HG03139 (cell line): ENCODE measurements around the gene TCP11.

Experiments used
- ATAC-seq: cut with Tn5 transposase; IDR thresholded peaks from one replicate; pipeline ENCODE4 v1.9.1; 2021; ENCODE audit not compliant: unreplicated experiment

TCP11 gene

GRCh38 chr6:35141007-35141655, at the start of gene TCP11:
TSS of gene TCP11 (minus strand) at chr6:35141339. CDS start at chr6:35140870, 469 bp downstream.
- ATAC-seq = no peak

- ATAC-seq = no peak
Observed at GRCh38 chr6:35190306-35190705, 49.2 kb upstream of the TCP11 start.

DNA sequence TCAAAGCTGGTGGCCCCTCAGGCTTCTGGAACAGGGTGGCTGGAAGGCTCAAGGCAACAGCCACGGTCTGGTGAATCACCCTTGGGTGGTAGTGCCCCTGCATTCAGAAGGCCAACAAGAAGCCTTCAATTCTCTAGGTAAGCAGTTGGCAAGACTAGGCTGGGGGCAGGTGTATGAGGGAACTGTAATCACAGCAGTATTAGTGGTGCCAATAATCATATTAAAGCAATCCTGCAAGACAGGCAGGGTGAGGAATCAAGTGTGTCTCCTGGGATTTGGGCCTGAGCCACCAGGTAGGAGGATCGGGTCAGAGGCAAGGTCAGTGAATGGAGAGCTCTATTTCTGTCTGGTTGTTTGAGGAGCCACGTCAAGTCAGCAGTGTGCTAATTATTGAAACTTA, 47.7 kb upstream of the TCP11 start:
- ATAC-seq = no peak

DNA sequence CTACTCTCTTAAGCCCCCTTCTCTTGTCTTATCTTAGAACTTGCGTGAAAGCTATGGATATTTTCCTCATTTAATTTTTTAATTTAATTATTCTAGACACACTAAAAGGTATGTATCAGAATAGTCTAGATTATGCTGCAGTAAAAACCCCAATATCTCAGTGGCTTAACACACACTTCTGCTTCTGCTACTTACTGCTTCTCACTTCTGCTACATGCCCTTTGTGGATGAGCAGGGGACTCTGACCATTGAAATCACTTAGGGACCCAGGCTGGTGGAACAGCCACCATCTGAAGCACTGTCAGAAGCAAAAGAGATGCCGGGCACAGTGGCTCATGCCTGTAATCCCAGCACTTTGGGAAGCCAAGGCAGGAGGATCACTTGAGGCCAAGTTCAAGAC, 45.4 kb upstream of the TCP11 start:
- no peak for ATAC-seq

- no peak for ATAC-seq
Observed at GRCh38 chr6:35185971-35186370, 44.8 kb upstream of the TCP11 start.

GRCh38 chr6:35185302-35185681, 44.2 kb upstream of the TCP11 start:
- ATAC-seq = no peak

GRCh38 chr6:35184580-35185301, 43.6 kb upstream of the TCP11 start:
- ATAC-seq = no peak

DNA sequence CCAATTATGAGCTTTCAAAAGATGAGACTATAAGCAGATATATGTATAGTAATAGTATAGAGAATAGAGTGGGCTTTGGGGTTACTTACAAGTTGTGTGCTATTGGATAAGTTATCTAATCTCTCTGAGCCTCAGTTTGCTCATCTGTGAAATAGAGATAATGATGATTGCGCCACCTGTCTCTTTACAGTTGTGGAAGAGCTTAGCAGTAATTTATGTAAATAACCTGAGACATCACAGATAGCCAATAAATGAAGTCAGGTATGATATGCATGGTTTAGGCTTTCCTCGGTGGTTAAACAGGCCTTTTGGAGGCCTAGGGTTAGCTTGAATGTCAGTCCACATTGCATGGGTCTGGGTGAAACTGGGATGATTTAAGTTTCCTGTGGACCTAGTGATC, 42.8 kb upstream of the TCP11 start:
- no peak for ATAC-seq

GRCh38 chr6:35183281-35183680, 42.1 kb upstream of the TCP11 start:
- no peak for ATAC-seq

GRCh38 chr6:35181933-35182612, 40.9 kb upstream of the TCP11 start:
- no peak for ATAC-seq

DNA sequence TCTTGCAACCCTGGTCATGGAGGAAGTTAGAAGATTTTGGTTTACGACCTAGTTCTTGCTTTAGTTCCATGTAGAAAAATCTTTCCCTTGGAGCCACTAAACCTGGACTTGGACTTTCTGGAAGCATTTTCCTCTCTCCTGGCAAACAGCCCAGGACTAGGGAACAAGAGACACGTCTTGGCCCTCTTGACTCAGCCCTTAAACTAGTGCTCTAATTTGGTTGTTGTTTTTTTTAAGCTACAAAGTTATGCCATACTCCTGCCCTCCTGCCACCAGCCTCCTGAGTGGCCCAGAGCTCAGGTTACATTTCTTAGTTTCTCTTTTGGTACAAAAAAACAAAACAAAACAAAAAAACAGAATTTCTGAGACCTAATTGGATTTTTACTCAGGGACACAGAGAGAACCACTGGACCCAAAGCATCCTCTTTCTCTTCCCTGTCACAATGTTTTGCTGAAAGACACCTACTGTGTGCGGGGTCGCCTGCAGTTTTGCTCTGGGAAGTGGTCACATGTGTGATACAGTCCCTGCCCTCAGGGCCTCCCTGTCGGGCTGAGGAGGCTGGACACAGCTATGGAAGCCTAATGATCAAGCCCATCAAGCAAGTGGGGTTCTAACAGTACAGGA, 40.3 kb upstream of the TCP11 start:
- no peak for ATAC-seq

DNA sequence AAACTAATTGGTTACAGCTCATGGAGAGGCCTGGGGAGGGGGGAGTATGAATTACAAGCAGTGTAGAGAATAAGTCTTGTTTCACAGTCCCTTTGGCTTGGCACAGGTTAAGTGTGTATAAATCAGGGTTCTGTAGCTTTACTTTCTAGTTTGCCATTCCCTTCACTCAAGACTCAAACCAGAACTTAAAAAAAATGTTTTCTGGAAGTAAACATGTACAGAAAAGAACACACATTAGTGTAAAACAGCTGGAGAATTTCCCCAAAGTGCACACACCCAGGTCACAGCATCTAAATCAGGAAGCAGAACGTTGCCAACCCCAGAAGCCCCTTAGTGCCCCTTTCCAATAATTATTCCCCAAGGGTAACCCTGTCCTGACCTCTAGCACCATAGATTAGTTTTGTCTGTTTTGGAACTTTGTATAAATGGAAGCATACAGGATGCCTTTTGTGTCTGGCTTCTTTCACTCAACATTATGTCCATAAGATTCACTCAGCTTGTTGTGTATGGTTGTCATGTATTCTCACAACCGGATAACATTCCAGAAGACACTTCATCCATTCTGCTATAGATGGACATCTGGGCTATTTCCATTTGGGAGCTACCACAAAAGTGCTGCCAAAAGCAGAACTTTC, 38.9 kb upstream of the TCP11 start:
- no peak for ATAC-seq

DNA sequence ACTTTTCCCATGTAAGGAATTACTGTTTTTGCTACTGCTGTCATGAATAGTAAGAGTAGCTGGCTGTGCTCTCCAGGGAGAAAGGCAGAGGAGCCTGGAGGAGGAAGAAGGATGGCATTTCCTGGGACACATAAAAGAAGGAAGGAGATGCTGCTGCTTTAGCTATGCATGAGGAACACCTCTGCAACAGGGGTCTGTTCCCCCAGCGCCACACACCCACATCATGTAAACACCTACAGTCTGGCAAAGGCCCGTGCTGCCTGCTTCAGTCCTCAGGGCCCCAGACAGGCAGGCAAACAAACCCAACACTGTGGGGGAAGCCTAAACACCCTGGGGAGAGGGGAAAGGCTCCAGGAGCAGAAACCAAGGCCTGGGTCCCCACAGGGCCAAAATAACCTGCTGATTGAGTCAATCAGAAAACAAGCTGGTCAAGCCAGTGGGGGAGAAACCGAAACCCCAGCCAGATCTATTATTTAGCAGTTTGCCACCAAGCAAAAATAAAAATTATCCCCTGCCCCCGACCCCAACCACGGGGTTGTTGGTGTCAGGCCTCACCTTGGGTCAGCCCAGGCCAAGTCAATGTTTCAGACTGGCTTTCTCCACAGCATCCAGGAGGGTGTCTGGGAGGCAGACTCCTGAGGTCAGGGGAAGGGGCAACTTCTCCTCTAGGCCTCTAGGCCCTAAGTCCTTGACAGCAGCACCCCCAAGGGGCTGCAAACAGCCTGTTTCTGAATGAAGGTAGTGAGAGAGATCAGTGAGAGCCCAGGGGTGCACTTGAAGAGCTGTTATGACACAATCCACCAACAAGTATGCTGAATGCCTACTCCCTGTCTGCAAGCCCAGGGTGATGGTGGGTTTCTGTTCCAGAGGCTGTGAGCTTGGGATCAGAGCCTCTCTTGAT, 38.0 kb upstream of the TCP11 start:
- no peak for ATAC-seq

DNA sequence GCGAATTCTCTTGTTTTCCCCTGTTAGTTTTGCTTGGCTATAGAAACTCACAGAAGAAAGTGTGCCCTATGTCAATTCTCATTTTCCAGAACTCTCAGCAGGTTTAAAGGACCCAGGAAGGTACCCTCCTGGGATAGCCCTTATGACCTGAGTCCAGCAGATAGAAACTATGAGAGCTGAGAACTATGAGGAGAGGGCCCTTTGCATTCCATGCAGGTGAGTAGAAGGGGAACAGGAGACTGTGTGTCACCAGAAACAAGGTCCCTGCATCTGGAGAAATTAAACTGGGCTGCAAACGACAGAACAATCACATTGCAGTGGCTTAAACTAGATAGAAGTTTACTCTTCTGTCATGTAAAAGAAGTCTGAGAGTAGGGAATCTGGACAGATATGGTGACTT, 36.9 kb upstream of the TCP11 start:
- ATAC-seq = no peak

- ATAC-seq = no peak
Observed at GRCh38 chr6:35177596-35177995, 36.5 kb upstream of the TCP11 start.

DNA sequence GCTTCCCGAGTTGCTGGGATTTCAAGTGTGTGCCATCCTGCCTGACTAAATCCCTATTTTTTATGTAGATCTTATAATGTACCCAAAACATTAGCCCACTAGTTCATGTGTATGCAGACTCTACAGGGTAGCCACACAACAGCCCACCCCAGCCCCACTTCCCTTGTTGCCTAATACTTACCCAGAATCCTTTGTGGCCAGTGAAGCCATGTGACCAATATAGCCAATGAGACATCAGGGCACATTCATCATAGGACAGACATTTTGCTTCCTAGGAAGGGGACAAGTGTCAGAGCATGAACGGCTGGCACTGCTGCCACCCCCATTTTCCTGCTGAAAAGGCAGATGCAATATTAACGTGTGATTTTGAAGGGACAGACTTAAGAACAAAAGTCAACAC, 36.0 kb upstream of the TCP11 start:
- ATAC-seq = no peak

DNA sequence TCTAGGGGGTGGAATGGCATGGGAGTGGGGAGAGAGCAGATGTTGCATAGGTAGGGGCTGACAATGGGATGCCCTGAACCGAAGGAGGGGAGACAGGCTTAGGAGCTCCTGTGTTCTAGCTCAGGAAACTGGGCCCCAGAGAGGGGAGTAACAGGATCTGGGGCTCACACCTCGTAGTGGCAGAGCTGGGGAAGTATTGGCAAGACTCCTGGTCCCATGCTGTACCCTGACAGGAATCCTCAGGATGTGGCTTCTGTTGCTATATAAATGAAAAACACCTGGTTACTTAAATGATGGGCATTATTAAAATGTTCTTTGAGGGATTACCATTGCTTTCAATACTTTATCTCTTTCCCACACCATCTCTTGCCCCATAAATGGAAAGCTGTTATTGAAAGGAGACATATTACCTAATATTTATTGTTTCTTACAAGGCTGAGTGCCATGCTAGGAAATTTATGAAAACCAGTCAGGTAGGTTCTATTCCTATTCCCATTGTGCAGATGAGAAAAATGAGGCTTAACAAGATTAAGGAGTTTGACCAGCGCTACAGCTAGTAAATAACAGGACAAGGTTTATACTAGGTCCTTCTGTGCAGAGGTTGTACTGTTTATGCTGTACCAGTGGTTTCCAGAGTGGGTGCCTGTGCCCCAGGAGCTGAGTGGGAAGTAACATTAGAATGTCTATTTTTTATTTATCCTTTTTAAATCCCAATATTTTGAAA, 35.3 kb upstream of the TCP11 start:
- ATAC-seq = no peak

DNA sequence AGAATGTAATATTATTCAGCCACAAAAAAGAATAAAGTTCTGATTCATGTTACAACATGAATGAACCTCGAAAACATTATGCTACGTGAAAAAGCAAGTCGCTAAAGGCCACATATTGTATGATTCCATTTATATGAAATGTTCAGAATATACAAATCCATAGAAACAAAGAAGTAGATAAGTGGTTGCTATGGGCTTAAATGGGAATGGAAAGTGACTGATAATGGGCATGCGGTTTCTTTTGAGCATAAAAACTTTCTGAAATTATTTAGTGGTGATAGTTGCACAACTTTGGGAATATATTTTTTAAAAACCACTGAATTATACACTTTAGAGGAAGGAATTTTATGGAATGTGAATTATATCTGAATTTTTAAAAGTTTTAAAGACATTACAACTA, 33.4 kb upstream of the TCP11 start:
- no peak for ATAC-seq

DNA sequence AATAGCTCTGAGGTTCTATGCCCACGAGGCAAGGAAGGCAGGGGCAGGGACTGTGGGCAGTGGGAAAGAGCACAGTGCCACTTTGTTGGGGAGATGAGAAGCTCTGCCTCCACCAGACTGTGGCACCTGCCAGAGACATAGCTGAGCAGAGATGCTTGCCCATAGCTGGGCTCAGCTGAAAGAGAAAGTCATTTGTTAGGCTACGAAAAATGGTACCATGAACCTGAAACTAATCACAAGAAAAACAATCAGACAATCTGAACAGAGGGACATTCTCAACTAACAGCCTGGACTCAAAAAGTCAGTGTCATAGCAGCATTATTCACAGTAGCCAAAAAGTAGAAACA, 32.9 kb upstream of the TCP11 start:
- ATAC-seq = no peak
